IMR-90 (cell line): ENCODE results near the gene ARMC8. TPM values are rescaled to one million over a fixed set of nuclear protein-coding genes. Genes with fewer than 3 reads are reported as not detected.

Experiments
- ATAC-seq: fragments of 200-7000 bp; cut with Tn5 transposase; 2 replicates; pipeline ENCODE4 v1.9.1; 2020; ENCODE audit warnings: low read depth, mild to moderate bottlenecking, moderate library complexity
- BruUV-seq: library from RNA; stranded (reverse); fragments of 400-500 nt; replicated peaks from 2 replicates; lab custom pipeline; 2021; lab: Mats Ljungman, UMichigan
- CTCF ChIA-PET: fragments of 300-600 bp; formaldehyde crosslinking; extraction: SDS; loops from one replicate; lab custom pipeline; 2021; ENCODE audit warnings: antibody characterized with exemption; lab: Yijun Ruan, JAX
- POLR2A ChIA-PET: fragments of 300-600 bp; sonication (Branson Sonifier 250); formaldehyde crosslinking; loops from one replicate; lab custom pipeline; 2022; ENCODE audit warnings: antibody characterized with exemption; ENCODE audit not compliant: unreplicated experiment; lab: Charles Lee
- DNase-seq: peaks from one replicate; pipeline ENCODE4 v3.0.0; 2013
- H2AFZ ChIP-seq: replicated peaks from 2 replicates; pipeline ENCODE3; 2013; ENCODE audit warnings: low read length, mild to moderate bottlenecking; ENCODE audit not compliant: poor library complexity
- H2AK5ac ChIP-seq: 2 replicates; pipeline ENCODE4 v1.6.1; 2013; ENCODE audit warnings: low read depth, low read length, inconsistent platforms
- H2AK9ac ChIP-seq: replicated peaks from 2 replicates; pipeline ENCODE3; 2013; ENCODE audit warnings: mild to moderate bottlenecking, low read depth, low read length, moderate library complexity; ENCODE audit not compliant: poor library complexity
- H2BK120ac ChIP-seq: 2 replicates; pipeline ENCODE4 v1.6.1; 2013; ENCODE audit warnings: low read depth, low read length, inconsistent platforms
- H2BK15ac ChIP-seq: 3 replicates; pipeline ENCODE4 v1.6.1; 2013; ENCODE audit warnings: low read depth, low read length, inconsistent platforms
- H2BK20ac ChIP-seq: 2 replicates; pipeline ENCODE4 v1.6.1; 2013; ENCODE audit warnings: low read depth, mild to moderate bottlenecking, inconsistent platforms, low read length, moderate library complexity
- H2BK5ac ChIP-seq: 2 replicates; pipeline ENCODE4 v1.6.1; 2013; ENCODE audit warnings: mild to moderate bottlenecking, low read depth, low read length, inconsistent platforms; ENCODE audit not compliant: poor library complexity, severe bottlenecking
- H3K14ac ChIP-seq: replicated peaks from 2 replicates; pipeline ENCODE4 v1.6.1; 2013; ENCODE audit warnings: low read depth, low read length, inconsistent platforms
- H3K18ac ChIP-seq: 2 replicates; pipeline ENCODE4 v1.6.1; 2013; ENCODE audit warnings: low read depth, low read length, control low read depth
- H3K23ac ChIP-seq: 2 replicates; pipeline ENCODE4 v1.6.1; 2013; ENCODE audit warnings: low read depth, low read length, inconsistent platforms
- H3K27ac ChIP-seq: 2 replicates; pipeline ENCODE4 v1.5.1; 2013; ENCODE audit warnings: mild to moderate bottlenecking, control low read depth, low read length; ENCODE audit not compliant: insufficient read depth
- H3K27me3 ChIP-seq: 2 replicates; pipeline ENCODE4 v1.6.1; 2013; ENCODE audit warnings: low read length; ENCODE audit not compliant: control insufficient read depth, insufficient read depth
- H3K36me3 ChIP-seq: 2 replicates; pipeline ENCODE4 v1.6.1; 2013; ENCODE audit warnings: low read length, mixed read lengths; ENCODE audit not compliant: control insufficient read depth, insufficient read depth
- H3K4ac ChIP-seq: 2 replicates; pipeline ENCODE4 v1.6.1; 2013; ENCODE audit warnings: low read depth, low read length, inconsistent platforms
- H3K4me1 ChIP-seq: 2 replicates; pipeline ENCODE4 v1.6.1; 2013; ENCODE audit warnings: low read length, mixed read lengths; ENCODE audit not compliant: control insufficient read depth, insufficient read depth
- H3K4me2 ChIP-seq: 2 replicates; pipeline ENCODE4 v1.6.1; 2013; ENCODE audit warnings: low read depth, mild to moderate bottlenecking, control low read depth, low read length, moderate library complexity
- H3K4me3 ChIP-seq: 2 replicates; pipeline ENCODE4 v1.5.1; 2013; ENCODE audit warnings: low read depth, mild to moderate bottlenecking, control low read depth, low read length, moderate library complexity; ENCODE audit not compliant: insufficient read depth
- H3K56ac ChIP-seq: 2 replicates; pipeline ENCODE4 v1.6.1; 2013; ENCODE audit warnings: low read length, inconsistent platforms; ENCODE audit not compliant: insufficient read depth; ENCODE audit errors: extremely low read depth
- H3K79me1 ChIP-seq, 2 experiments: 2 replicates each; pipeline ENCODE4 v1.6.1; 2013; ENCODE audit warnings: low read length in 2 of 2, inconsistent platforms in 1 of 2, low read depth in 1 of 2
- H3K9ac ChIP-seq: 2 replicates; pipeline ENCODE4 v1.6.1; 2013; ENCODE audit warnings: low read depth, low read length, control low read depth
- H3K9me1 ChIP-seq: 2 replicates; pipeline ENCODE4 v1.6.1; 2013; ENCODE audit warnings: low read length, inconsistent platforms; ENCODE audit not compliant: insufficient read depth
- H3K9me3 ChIP-seq: 2 replicates; pipeline ENCODE4 v1.6.1; 2013; ENCODE audit warnings: low read length; ENCODE audit not compliant: control insufficient read depth, insufficient read depth
- H4K20me1 ChIP-seq: 2 replicates; pipeline ENCODE4 v1.6.1; 2013; ENCODE audit warnings: low read length, inconsistent platforms; ENCODE audit not compliant: insufficient read depth
- H4K5ac ChIP-seq: 2 replicates; pipeline ENCODE4 v1.6.1; 2013; ENCODE audit warnings: mild to moderate bottlenecking, low read depth, low read length, control low read depth
- H4K8ac ChIP-seq, 2 experiments: 2 replicates each; pipeline ENCODE4 v1.6.1; 2013; ENCODE audit warnings: low read depth in 2 of 2, low read length in 2 of 2, control low read depth in 1 of 2, inconsistent platforms in 1 of 2
- H4K91ac ChIP-seq: 2 replicates; pipeline ENCODE4 v1.6.1; 2013; ENCODE audit warnings: low read depth, low read length, inconsistent platforms; ENCODE audit not compliant: insufficient read depth
- CEBPB ChIP-seq: IDR thresholded peaks from 2 replicates; pipeline ENCODE4 v1.6.1; 2012; ENCODE audit warnings: low read depth, low read length, improper control_type of control experiment
- RAD21 ChIP-seq: IDR thresholded peaks from 2 replicates; pipeline ENCODE4 v1.6.1; 2012; ENCODE audit warnings: low read length, improper control_type of control experiment
- RFX5 ChIP-seq: IDR thresholded peaks from 2 replicates; pipeline ENCODE4 v1.8.0; 2012; ENCODE audit warnings: low read depth, mild to moderate bottlenecking, low read length, moderate library complexity
- SMC3 ChIP-seq: fragments of 150-350 bp; IDR thresholded peaks from 2 replicates; pipeline ENCODE4 v1.6.1; 2016; ENCODE audit warnings: low read depth, mild to moderate bottlenecking, antibody characterized with exemption, low read length, moderate library complexity
- WGBS, 2 experiments: methylation state at CpG; one replicate each; pipeline versions ENCODE4 v1.1.5 to v1.1.7; 2013; ENCODE audit warnings: missing lambda C conversion rate in 2 of 2; ENCODE audit not compliant: insufficient read length in 1 of 2; ENCODE audit errors: extremely low coverage in 2 of 2; 5-methylcytosine and 5-hydroxymethylcytosine counted together
- dilution Hi-C: fragments of 300-500 bp; cut with HindIII; formaldehyde crosslinking; loops from one replicate; pipeline ENCODE4 v1.14.3; 2018; ENCODE audit warnings: low sequenced_read_pairs; ENCODE audit not compliant: unreplicated experiment
- in situ Hi-C: fragments of 300-500 bp; cut with MboI; formaldehyde crosslinking; loops from 3 replicates; pipeline ENCODE4 v1.14.3; 2019; ENCODE audit warnings: low sequenced_read_pairs, inconsistent platforms, mixed read lengths
- intact Hi-C: fragments of 100-400 bp; cut with micrococcal nuclease; formaldehyde crosslinking; loops from 2 replicates; pipeline ENCODE4 v1.10.0; 2022
- polyA plus RNA-seq, 3 experiments: library from polyadenylated mRNA; depleted of rRNA; stranded (reverse); fragments of >200 nt; gene quantifications; 2 replicates each; pipeline ENCODE4 v1.2.3, GENCODE V29; 2012; ENCODE audit warnings: low replicate concordance in 1 of 3
- total RNA-seq: library from RNA; depleted of rRNA; stranded (reverse); fragments of >200 nt; gene quantifications from 2 replicates; pipeline ENCODE4 v1.2.3, GENCODE V29; 2012
- TF ChIP-seq, protein P1 (sequence below): conservative IDR thresholded peaks from 2 replicates; pipeline ENCODE4 v1.5.1; 2012; ENCODE audit warnings: mild to moderate bottlenecking, low read depth, low read length, improper control_type of control experiment

The ARMC8 gene
- total and polyA plus RNA-seq, 2 of the 4 experiments (the other 2 are of a cell fraction) = 39.1 to 75.1 TPM

DNA sequence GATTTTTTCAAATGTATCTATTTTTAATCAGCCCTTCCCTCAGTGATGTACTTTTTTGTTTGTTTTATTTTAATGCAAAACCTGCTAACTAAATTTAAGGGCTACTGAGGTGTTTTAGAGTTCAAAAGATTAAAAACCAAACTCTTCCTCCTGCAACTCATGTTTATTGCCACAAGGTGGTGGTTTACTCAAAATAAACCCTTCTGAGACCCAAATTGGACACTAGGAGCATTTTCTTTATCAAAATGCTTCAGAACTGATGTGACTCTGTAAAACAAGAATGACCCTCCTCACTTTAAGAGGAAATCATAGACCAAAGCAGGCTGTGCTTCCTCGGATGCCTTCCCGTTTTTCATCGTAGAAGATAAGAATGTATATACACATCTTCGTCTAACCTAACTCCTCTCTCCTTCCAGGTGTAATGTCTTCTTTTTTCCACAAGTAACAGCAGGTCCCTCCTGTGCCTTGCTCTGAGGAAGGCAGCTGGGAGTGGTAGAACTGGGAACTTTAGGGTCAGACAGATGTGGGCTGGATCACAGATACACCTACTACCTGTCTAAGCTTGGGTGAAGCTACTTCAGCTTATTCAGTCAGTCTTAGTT lies 145.5 kb downstream of the ARMC8 start:
- H3K79me1 ChIP-seq = no peaks in the 10 kb centered on the region
- H2BK5ac ChIP-seq = no peak overlapping the region
- ChIA-PET CTCF (interaction anchor here (0.6 to 1.1 kb wide), 3 partner anchors 11 to 186 kb away, joined by 5 to 7 read pairs (median 5); no protein-coding TSS in a partner anchor), POLR2A (no interaction called here)
- H3K9me1 ChIP-seq = no peaks in the 10 kb centered on the region
- no peaks in the 10 kb centered on the region for H4K20me1 ChIP-seq
- dilution Hi-C loops = no loop called here
- no peak overlapping the region for H2BK120ac ChIP-seq
- H2AK9ac ChIP-seq = no peak overlapping the region
- H3K4me3 ChIP-seq = no peak overlapping the region
- no peak overlapping the region for H4K5ac ChIP-seq
- H4K91ac ChIP-seq = no peak overlapping the region
- H3K18ac ChIP-seq = no peak overlapping the region
- no peak overlapping the region for H2BK15ac ChIP-seq
- in situ Hi-C loops = loop anchor here (5.0 kb wide), 1 partner anchor 90 kb away; no protein-coding TSS in a partner anchor
- no TSS peak for BruUV-seq
- no peak overlapping the region for H2BK20ac ChIP-seq
- no peak overlapping the region for H3K27ac ChIP-seq
- no peak overlapping the region for H3K23ac ChIP-seq
- no peak overlapping the region for H3K9ac ChIP-seq
- H2AK5ac ChIP-seq = no peak overlapping the region
- DNase-seq = peak; percentile 57
- no peaks in the 10 kb centered on the region for H3K36me3 ChIP-seq
- no peak overlapping the region for H3K4me2 ChIP-seq
- intact Hi-C loops = loop anchor here (1.0 to 5.0 kb wide), 4 partner anchors 84 to 590 kb away; no protein-coding TSS in a partner anchor
- H3K4me1 ChIP-seq = no peaks in the 10 kb centered on the region
- no peak overlapping the region for H3K56ac ChIP-seq
- no peak overlapping the region for H3K4ac ChIP-seq
- no CpG with 5 or more reads among the region's 4 CpGs for WGBS, 2 experiments
- TF ChIP-seq, protein P1, sequence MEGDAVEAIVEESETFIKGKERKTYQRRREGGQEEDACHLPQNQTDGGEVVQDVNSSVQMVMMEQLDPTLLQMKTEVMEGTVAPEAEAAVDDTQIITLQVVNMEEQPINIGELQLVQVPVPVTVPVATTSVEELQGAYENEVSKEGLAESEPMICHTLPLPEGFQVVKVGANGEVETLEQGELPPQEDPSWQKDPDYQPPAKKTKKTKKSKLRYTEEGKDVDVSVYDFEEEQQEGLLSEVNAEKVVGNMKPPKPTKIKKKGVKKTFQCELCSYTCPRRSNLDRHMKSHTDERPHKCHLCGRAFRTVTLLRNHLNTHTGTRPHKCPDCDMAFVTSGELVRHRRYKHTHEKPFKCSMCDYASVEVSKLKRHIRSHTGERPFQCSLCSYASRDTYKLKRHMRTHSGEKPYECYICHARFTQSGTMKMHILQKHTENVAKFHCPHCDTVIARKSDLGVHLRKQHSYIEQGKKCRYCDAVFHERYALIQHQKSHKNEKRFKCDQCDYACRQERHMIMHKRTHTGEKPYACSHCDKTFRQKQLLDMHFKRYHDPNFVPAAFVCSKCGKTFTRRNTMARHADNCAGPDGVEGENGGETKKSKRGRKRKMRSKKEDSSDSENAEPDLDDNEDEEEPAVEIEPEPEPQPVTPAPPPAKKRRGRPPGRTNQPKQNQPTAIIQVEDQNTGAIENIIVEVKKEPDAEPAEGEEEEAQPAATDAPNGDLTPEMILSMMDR = peak; percentile 73
- TF ChIP-seq RAD21 (peak; percentile 66), RFX5 (no peak), CEBPB (no peak), SMC3 (peak; percentile 76)
- no peaks in the 10 kb centered on the region for H3K9me3 ChIP-seq
- H3K27me3 ChIP-seq = peaks cover 16% of the 10 kb centered on the region
- no peak overlapping the region for H4K8ac ChIP-seq
- H3K14ac ChIP-seq = no peak overlapping the region
- ATAC-seq = no peak
- H2AFZ ChIP-seq = no peak overlapping the region
